Right atrium auricular region (tissue), 2 donors: Measurements from ENCODE around the gene STXBP2. TPM values are rescaled to one million over a fixed set of nuclear protein-coding genes. Genes with fewer than 3 reads are reported as not detected.

Source experiments
- DNase-seq: peaks from one replicate; pipeline ENCODE4 v3.0.0-alpha.2; 2019; ENCODE audit warnings: low spot score
- H3K27ac ChIP-seq, 2 donors: fragments of 200-600 bp; sonication (generic); 1 replicate in 1 of 2; 2 replicates in 1 of 2; pipeline ENCODE4 v1.5.1; 2016 to 2019
- H3K27me3 ChIP-seq, 2 donors: fragments of 200-600 bp; sonication (generic); one replicate each; pipeline versions ENCODE4 v1.5.1 to v1.6.0; 2017 to 2019
- H3K36me3 ChIP-seq: fragments of 200-600 bp; sonication (generic); one replicate; pipeline ENCODE4 v1.5.1; 2016
- H3K4me1 ChIP-seq, 2 donors: fragments of 200-600 bp; sonication (generic); one replicate each; pipeline versions ENCODE4 v1.5.1 to v1.6.0; 2017 to 2019
- H3K4me3 ChIP-seq, 2 donors: fragments of 200-600 bp; sonication (generic); 1 replicate in 1 of 2; 2 replicates in 1 of 2; pipeline ENCODE4 v1.5.1; 2017 to 2019; ENCODE audit warnings: mild to moderate bottlenecking in 1 of 2, moderate library complexity in 1 of 2
- H3K9me3 ChIP-seq, 2 donors: fragments of 200-600 bp; sonication (generic); one replicate each; pipeline ENCODE4 v1.5.1; 2019
- total RNA-seq, 2 donors: library from RNA; depleted of rRNA; stranded (reverse); fragments of >200 nt; gene quantifications; one replicate each; pipeline ENCODE4 v1.1.0, GENCODE V29; 2016
- TF ChIP-seq, protein P1 (sequence below), 2 donors: fragments of 200-600 bp; sonication (generic); IDR thresholded peaks; one replicate each; pipeline ENCODE4 v1.5.1; 2019; ENCODE audit warnings: antibody characterized with exemption in 2 of 2

STXBP2 gene
- total RNA-seq, 2 donors from 2014 or later, result 6.4 to 14.9 TPM

DNA sequence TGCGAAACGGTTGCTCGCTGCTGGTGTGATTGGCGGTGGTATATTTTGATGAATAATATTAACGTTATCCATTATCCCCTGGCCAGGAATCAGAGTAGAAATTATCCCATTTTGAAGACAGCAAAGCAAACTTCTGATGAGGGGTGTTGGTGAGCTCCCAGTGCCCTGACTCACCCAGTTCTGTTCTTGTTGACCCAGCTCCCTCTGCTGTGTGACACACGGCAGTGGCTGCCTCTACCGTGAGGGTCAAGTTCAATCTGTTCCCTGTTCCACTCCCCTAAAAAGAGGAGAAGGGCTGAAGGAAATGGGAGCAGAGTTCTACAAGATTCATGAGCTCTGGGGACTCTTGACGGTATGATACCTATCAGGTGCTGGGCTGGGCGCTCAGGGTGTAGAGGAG, 39.2 kb upstream of the STXBP2 start:
- Histone ChIP-seq H3K27ac (no peak overlapping the region), H3K4me1 (peaks cover 0 to 4% of the 10 kb centered on the region in 2 donors), H3K36me3 (no peaks in the 10 kb centered on the region), H3K27me3 (no peaks in the 10 kb centered on the region), H3K4me3 (no peak overlapping the region), H3K9me3 (no peaks in the 10 kb centered on the region)
- TF ChIP-seq, protein P1, sequence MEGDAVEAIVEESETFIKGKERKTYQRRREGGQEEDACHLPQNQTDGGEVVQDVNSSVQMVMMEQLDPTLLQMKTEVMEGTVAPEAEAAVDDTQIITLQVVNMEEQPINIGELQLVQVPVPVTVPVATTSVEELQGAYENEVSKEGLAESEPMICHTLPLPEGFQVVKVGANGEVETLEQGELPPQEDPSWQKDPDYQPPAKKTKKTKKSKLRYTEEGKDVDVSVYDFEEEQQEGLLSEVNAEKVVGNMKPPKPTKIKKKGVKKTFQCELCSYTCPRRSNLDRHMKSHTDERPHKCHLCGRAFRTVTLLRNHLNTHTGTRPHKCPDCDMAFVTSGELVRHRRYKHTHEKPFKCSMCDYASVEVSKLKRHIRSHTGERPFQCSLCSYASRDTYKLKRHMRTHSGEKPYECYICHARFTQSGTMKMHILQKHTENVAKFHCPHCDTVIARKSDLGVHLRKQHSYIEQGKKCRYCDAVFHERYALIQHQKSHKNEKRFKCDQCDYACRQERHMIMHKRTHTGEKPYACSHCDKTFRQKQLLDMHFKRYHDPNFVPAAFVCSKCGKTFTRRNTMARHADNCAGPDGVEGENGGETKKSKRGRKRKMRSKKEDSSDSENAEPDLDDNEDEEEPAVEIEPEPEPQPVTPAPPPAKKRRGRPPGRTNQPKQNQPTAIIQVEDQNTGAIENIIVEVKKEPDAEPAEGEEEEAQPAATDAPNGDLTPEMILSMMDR (IDR thresholded peaks at IDR 0.05), result no peak
- DNase-seq, result no peak

DNA sequence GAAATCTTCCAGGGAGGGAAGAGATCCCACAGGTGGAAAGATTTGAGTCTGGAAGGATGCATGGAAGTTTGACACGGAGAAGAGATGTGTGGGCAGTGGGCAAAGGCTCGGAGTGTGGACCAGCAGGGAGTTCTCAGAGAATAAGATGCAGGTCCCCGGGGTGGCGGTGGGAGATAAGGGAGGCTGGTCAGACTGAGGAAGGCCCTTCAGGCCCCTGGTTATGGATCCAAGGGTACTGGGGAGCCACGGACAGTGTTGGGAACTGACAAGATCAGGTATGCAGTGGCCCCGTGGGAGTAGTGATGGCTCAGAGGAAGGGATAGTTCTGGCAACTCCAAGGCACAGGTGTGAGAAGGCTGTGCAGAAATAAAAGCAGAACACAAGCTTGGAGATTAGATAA, 38.7 kb upstream of the STXBP2 start:
- Histone ChIP-seq H3K4me1 (peaks cover 0 to 4% of the 10 kb centered on the region in 2 donors), H3K27me3 (no peaks in the 10 kb centered on the region), H3K36me3 (no peaks in the 10 kb centered on the region), H3K9me3 (no peaks in the 10 kb centered on the region), H3K4me3 (no peak overlapping the region), H3K27ac (no peak overlapping the region)
- DNase-seq, result no peak
- TF ChIP-seq, protein P1 (IDR thresholded peaks at IDR 0.05), result no peak

DNA sequence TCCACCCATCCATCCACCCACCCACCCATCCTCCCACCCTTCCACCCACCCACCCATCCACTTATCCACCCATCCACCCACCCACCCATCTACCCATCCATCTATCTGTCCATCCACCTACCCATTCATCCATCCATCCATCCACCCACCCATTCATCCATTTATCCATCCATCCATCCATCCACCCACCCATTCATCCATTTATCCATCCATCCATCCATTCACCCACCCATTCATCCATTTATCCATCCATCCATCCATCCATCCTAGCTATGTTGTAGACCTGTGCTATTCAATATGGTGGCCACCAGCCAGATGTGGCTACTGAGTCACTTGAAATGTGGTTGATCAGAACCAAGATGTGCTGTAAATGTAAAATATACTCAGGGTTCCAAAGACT, 36.2 kb upstream of the STXBP2 start:
- Histone ChIP-seq H3K27me3 (no peaks in the 10 kb centered on the region), H3K9me3 (no peaks in the 10 kb centered on the region), H3K4me3 (no peak overlapping the region), H3K4me1 (peaks cover 0 to 4% of the 10 kb centered on the region in 2 donors), H3K36me3 (no peaks in the 10 kb centered on the region), H3K27ac (no peak overlapping the region)
- TF ChIP-seq, protein P1 (IDR thresholded peaks at IDR 0.05), result no peak
- no peak for DNase-seq

DNA sequence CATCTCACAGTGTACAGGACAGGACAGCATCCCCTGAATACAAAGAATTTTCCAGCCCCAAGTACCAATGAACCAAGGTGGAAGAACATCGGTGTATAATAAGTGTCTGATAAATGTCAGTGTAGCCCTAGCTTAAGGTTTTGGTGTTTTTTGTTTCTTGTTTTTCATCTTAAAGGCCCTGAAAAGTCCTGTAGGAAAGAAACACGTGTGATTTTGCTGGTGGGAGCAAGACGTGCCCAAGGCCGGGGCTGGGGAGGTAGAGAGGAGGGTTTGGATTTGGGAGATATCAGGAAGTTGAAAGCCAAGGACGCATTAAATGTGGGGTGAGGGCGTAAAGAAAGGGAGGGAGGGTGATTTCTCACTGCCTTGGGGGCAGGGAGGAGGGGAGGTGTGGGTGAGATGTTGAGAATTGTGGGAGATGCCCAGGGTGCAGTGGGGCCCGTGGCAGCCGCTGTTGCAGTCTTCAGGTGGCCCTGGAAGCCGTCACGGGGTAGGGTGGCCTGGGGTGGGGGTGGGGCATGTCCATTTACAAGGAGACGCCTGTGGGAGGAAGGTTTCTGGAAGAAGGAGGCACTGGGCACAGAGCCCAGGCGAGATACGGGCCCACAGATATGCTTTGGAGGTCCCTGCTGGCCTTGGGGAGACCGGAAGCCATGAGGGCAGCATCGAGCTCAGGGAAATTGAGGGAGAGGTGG, 34.5 kb upstream of the STXBP2 start:
- Histone ChIP-seq H3K27ac (no peak overlapping the region), H3K4me1 (no peaks in the 10 kb centered on the region), H3K27me3 (no peaks in the 10 kb centered on the region), H3K4me3 (no peak overlapping the region), H3K36me3 (no peaks in the 10 kb centered on the region), H3K9me3 (no peaks in the 10 kb centered on the region)
- DNase-seq, result no peak
- TF ChIP-seq, protein P1 (IDR thresholded peaks at IDR 0.05), result no peak

DNA sequence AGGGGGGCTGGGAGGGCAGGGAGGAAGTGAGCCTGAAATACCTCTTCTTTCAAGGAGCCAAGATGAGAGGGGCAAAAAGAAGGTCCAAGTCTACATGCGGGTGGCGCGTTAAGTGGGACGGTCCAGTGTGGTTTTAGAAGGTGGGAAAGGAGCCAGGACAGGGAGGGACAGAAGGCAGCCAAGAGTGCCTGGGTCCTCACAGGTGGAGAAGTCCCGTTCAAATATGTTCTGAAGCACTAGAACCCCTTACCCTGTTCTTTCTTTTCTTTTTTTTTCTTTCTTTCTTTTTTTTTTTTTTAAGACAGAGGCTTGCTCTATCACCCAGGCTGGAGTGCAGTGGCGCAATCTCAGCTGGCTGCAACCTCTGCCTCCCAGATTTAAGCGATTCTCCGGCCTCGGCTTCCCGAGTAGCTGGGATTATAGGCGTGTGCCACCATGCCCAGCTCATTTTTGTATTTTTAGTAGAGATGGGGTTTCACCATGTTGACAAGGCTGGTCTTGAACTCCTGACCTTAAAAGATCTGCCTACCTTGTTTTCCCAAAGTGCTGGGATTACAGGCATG, 33.9 kb upstream of the STXBP2 start:
- H3K4me3 ChIP-seq, result no peak overlapping the region
- no peaks in the 10 kb centered on the region for H3K36me3 ChIP-seq
- H3K4me1 ChIP-seq, result no peaks in the 10 kb centered on the region
- DNase-seq, result no peak
- H3K27ac ChIP-seq, result no peak overlapping the region
- no peaks in the 10 kb centered on the region for H3K9me3 ChIP-seq
- TF ChIP-seq, protein P1 (IDR thresholded peaks at IDR 0.05), result no peak
- no peaks in the 10 kb centered on the region for H3K27me3 ChIP-seq

DNA sequence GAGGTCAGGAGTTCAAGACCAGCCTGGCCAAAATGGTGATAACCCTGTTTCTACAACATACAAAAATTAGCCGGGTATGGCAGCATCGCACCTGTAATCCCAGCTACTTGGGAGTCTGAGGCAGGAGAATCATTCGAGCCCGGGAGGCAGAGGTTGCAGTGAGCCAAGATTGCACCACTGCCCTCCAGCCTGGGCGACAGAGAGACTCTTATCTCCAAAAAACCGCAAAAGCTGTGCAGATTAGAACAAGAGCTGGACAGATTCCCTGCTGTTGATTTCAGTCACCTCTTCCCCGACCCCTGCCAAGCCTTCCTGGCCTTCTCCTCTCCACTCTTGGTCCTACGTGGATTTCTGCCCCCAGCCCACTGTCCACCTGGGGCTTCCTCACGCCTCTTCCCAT, 33.0 kb upstream of the STXBP2 start:
- H3K36me3 ChIP-seq, result no peaks in the 10 kb centered on the region
- H3K27me3 ChIP-seq, result no peaks in the 10 kb centered on the region
- no peaks in the 10 kb centered on the region for H3K9me3 ChIP-seq
- TF ChIP-seq, protein P1 (IDR thresholded peaks at IDR 0.05), result no peak
- no peak for DNase-seq
- no peaks in the 10 kb centered on the region for H3K4me1 ChIP-seq
- H3K27ac ChIP-seq, result no peak overlapping the region
- no peak overlapping the region for H3K4me3 ChIP-seq
